Measurements from ENCODE around the gene IGF2.

GRCh38 chr11:2172676-2173075 lies 33.5 kb upstream of the IGF2 start:
- TF ChIP-seq CTCF (IDR thresholded peaks at IDR 0.05) (no peak), POLR2AphosphoS5 (IDR thresholded peaks at IDR 0.05) (no peak)
